Measurements from ENCODE around the gene PTPRG. TPM values are rescaled to one million over a fixed set of nuclear protein-coding genes. Genes with fewer than 3 reads are reported as not detected.

Gene PTPRG
- total RNA-seq, 2 donors from 2014 or later: 23.9 to 31.6 TPM

DNA sequence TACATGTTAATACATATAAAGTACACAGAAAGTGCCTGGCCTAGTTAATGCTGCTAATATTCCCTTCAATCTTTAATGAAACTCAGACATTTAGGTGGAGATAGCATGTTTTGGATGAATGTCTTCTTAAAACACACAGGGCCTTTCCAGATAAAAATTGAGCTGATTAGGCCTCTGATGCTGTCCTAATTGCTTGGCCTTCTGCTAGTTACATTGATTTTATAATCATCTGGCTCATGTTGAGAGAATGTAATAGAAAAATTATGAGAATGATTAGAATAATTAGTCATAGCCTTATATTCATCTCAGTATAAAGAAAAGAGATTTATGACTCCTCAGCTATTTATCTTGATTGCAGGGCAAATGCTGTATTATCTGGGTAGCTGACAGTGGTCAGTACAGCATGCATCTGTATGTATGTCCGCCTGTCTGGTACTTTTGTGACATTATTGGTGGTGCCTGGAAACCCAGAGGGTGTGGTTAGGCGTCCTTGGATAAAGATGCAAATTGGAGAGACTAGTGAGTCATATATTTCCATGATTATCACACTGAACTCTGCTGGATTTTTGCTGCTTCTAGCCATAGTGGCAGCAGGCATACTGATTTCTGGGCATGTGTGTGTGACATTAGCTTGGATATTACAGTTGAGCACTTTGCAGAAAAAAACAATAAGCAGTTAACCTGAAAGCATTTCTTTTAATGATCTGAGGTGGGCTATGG, 691.2 kb downstream of the PTPRG start:
- intact Hi-C loops (cut with DNase I): no loop called here
- WGBS, 2 donors: 69 to 74% methylated on average over 2 of the region's 2 CpGs
- Histone ChIP-seq H3K4me1 (no peaks in the 10 kb centered on the region), H3K27ac (no peak overlapping the region), H3K9me3 (no peaks in the 10 kb centered on the region), H3K27me3 (no peaks in the 10 kb centered on the region), H3K36me3 (replicated peaks in 1 of 2; ENCODE audit: insufficient read depth in 1 of 2, low read depth in 2 of 2) (no peaks in the 10 kb centered on the region), H3K4me3 (no peak overlapping the region)
- TF ChIP-seq POLR2A (IDR thresholded peaks at IDR 0.05): no peak
- DNase-seq (no peak), ATAC-seq (no peak)

DNA sequence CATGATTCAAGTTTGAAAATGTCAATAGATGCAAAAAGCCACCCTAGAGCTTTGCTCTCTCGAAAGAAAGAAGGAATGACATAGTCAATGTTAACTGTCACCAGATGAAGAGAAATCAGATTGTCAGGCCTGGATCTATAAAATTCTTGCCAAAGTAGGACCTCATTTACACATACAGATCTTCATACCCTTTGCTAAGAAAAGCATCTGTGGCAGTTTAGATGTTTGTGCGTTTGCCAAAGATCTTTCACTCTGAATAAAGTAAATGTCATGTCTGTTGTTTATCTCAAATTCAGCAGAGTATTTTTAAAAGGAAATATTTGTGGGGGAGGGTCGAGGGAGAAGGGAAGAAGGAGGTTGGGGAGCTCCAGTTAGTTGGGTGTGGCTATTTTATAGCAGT, 692.6 kb downstream of the PTPRG start:
- H3K27me3 ChIP-seq: no peaks in the 10 kb centered on the region
- H3K4me3 ChIP-seq: no peak overlapping the region
- H3K36me3 ChIP-seq (replicated peaks in 1 of 2; ENCODE audit: insufficient read depth in 1 of 2, low read depth in 2 of 2): no peaks in the 10 kb centered on the region
- no peak overlapping the region for H3K27ac ChIP-seq
- intact Hi-C loops (cut with DNase I): no loop called here
- TF ChIP-seq, protein P1, sequence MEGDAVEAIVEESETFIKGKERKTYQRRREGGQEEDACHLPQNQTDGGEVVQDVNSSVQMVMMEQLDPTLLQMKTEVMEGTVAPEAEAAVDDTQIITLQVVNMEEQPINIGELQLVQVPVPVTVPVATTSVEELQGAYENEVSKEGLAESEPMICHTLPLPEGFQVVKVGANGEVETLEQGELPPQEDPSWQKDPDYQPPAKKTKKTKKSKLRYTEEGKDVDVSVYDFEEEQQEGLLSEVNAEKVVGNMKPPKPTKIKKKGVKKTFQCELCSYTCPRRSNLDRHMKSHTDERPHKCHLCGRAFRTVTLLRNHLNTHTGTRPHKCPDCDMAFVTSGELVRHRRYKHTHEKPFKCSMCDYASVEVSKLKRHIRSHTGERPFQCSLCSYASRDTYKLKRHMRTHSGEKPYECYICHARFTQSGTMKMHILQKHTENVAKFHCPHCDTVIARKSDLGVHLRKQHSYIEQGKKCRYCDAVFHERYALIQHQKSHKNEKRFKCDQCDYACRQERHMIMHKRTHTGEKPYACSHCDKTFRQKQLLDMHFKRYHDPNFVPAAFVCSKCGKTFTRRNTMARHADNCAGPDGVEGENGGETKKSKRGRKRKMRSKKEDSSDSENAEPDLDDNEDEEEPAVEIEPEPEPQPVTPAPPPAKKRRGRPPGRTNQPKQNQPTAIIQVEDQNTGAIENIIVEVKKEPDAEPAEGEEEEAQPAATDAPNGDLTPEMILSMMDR (IDR thresholded peaks at IDR 0.05): no peak
- no peak for TF ChIP-seq POLR2A (IDR thresholded peaks at IDR 0.05)
- H3K9me3 ChIP-seq: no peaks in the 10 kb centered on the region
- H3K4me1 ChIP-seq: no peaks in the 10 kb centered on the region
- 70 to 76% methylated on average over 3 of the region's 3 CpGs for WGBS, 2 donors
- DNase-seq: no peak
- no peak for ATAC-seq

DNA sequence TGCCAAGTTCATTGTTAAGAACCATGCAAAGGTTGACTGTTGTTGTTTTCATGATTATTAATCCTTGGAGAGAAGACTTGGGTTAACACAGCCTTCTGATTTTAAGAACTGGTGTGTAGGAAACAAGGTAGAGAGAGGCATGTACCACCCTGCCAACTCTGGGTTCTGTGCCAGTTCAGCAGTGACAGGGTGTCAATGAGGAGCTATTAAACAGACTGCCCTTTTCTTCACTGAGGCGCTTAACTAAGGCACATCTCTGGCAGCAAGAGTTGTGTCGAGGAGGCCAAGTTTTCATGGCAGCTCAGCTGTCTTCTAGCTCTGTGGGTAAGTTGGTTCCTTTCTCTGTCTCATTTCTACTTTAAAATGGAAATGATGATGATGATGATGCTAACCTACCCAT, 694.4 kb downstream of the PTPRG start:
- H3K4me1 ChIP-seq: no peaks in the 10 kb centered on the region
- no peaks in the 10 kb centered on the region for H3K36me3 ChIP-seq (replicated peaks in 1 of 2; ENCODE audit: insufficient read depth in 1 of 2, low read depth in 2 of 2)
- no peak for ATAC-seq
- H3K27me3 ChIP-seq: no peaks in the 10 kb centered on the region
- intact Hi-C loops (cut with DNase I): no loop called here
- H3K27ac ChIP-seq: no peak overlapping the region
- WGBS, 2 donors: 94 to 97% methylated on average over 2 of the region's 2 CpGs
- no peak for DNase-seq
- H3K4me3 ChIP-seq: no peak overlapping the region
- no peak for TF ChIP-seq POLR2A (IDR thresholded peaks at IDR 0.05)
- TF ChIP-seq, protein P1 (IDR thresholded peaks at IDR 0.05): no peak
- no peaks in the 10 kb centered on the region for H3K9me3 ChIP-seq

DNA sequence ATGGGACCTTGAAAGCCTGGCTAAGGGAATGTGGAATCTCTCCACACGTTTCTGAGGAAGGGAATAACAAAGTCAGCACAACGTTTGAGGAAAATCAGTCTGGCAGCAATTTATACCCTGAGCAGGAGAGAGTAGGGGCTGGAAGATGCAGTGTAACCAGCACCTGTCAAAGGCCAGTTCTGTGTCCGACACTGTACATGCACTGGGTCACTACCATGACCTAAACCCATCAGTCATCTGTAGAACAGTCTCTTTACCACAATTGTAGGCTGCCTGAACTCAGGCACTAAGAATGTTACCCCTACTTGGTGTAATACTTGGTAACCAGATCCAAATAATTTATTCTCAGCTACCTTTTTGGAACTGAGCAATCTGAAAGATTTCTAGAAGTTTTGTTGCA, 698.6 kb downstream of the PTPRG start:
- Histone ChIP-seq H3K27me3 (no peaks in the 10 kb centered on the region), H3K27ac (no peak overlapping the region), H3K4me3 (no peak overlapping the region), H3K4me1 (no peaks in the 10 kb centered on the region), H3K36me3 (replicated peaks in 1 of 2; ENCODE audit: insufficient read depth in 1 of 2, low read depth in 2 of 2) (no peaks in the 10 kb centered on the region), H3K9me3 (no peaks in the 10 kb centered on the region)
- WGBS, 2 donors: 55 to 57% methylated on average over 3 of the region's 3 CpGs
- ATAC-seq (no peak), DNase-seq (no peak)
- intact Hi-C loops (cut with DNase I): no loop called here
- TF ChIP-seq, protein P1 (IDR thresholded peaks at IDR 0.05): no peak
- no peak for TF ChIP-seq POLR2A (IDR thresholded peaks at IDR 0.05)

DNA sequence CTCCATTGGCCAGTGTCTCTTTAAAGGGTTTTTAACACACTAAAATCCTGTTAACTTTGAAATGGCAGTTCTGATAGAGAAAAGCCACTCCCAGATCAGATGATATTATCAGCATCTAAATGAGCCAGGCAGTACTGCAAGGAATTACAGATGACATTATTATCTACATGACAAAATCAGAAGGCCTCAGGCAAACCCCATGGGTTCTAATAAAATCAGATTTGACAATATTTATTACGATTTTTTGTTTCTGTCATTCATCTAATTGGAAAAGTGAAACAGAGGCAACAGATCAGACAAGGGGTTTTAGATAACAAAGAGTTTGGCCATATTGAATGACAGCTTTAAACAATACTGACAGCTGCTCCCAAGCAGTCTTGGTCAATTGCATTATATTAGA, 699.3 kb downstream of the PTPRG start:
- intact Hi-C loops (cut with DNase I): no loop called here
- Histone ChIP-seq H3K4me1 (no peaks in the 10 kb centered on the region), H3K4me3 (no peak overlapping the region), H3K27ac (no peak overlapping the region), H3K9me3 (no peaks in the 10 kb centered on the region), H3K27me3 (no peaks in the 10 kb centered on the region), H3K36me3 (replicated peaks in 1 of 2; ENCODE audit: insufficient read depth in 1 of 2, low read depth in 2 of 2) (no peaks in the 10 kb centered on the region)
- DNase-seq (no peak), ATAC-seq (no peak)
- TF ChIP-seq, protein P1 (IDR thresholded peaks at IDR 0.05): no peak
- TF ChIP-seq POLR2A (IDR thresholded peaks at IDR 0.05): no peak
- 85 to 90% methylated on average over 1 of the region's 1 CpG for WGBS, 2 donors

Measured in body of pancreas (tissue), 4 donors.